ENCODE data around the gene AIRE. TPM values are rescaled to one million over a fixed set of nuclear protein-coding genes. Genes with fewer than 3 reads are reported as not detected.
"Not testable (repeated sequence)": the region's sequence is repeated elsewhere in the genome, so short reads cannot be mapped to it uniquely, and the experiment has no call there.

Gene AIRE
- total RNA-seq, 1 experiment from 2014 or later = not detected

GRCh38 chr21:44337941-44338895 lies 52.5 kb downstream of the AIRE start:
- in situ Hi-C loops (cut with HindIII; ENCODE audit: low pct_unique_long_range_greater_than_20kb, low sequenced_read_pairs) = no loop called here
- peak; percentile 90 for DNase-seq (ENCODE audit: low read depth, low spot score)

DNA sequence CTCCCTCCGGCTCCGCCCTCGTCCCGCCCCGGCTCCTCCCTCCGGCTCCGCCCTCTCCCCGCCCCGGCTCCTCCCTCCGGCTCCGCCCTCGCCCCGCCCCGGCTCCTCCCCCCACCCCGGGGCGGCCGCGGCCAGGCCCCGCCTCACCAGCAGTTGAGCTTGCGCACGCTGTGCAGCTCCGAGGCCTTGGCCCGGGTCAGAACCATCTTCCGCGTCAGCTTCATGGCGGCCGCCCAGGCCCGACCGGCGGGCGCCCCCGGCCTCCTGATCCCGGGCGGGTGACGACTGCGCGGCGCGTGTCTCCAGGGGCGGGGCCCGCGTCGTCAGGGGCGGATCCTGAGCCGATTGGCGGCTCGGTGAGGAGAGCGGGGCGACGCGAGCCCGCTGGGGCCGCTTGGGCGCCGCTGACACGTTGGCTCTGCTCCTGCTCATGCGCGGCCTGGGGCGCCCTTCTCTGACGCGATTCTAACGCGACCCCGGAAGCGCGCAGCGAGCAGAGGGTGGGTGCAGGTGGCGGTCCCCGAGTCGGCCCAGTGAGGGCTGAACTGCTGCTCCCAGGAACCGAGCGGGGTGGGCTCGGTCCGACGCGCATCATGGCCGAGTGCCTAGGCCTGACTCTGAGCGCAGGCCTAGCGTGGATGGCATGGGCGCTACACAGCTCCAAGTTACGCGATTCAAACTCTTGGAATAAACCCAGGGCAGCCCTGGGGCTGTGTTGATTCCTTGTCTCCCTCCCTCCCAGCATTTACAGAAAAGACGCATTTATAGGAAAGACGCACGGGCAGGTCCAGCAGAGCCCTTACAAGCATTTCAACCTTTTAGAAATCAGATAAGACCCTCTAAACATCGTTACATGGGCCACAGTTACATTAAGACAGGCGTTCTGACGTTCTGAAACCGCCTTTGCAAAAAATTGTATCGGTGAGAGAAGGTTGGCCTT lies 53.6 kb downstream of the AIRE start, which contains the start of gene CFAP410:
TSS of gene CFAP410 (minus strand) at position 420 of the 940 bp plus-strand sequence. CDS start at position 224, 196 bp downstream.
- in situ Hi-C loops (cut with HindIII; ENCODE audit: low pct_unique_long_range_greater_than_20kb, low sequenced_read_pairs) = no loop called here
- DNase-seq (ENCODE audit: low read depth, low spot score) = peak; percentile 91

DNA sequence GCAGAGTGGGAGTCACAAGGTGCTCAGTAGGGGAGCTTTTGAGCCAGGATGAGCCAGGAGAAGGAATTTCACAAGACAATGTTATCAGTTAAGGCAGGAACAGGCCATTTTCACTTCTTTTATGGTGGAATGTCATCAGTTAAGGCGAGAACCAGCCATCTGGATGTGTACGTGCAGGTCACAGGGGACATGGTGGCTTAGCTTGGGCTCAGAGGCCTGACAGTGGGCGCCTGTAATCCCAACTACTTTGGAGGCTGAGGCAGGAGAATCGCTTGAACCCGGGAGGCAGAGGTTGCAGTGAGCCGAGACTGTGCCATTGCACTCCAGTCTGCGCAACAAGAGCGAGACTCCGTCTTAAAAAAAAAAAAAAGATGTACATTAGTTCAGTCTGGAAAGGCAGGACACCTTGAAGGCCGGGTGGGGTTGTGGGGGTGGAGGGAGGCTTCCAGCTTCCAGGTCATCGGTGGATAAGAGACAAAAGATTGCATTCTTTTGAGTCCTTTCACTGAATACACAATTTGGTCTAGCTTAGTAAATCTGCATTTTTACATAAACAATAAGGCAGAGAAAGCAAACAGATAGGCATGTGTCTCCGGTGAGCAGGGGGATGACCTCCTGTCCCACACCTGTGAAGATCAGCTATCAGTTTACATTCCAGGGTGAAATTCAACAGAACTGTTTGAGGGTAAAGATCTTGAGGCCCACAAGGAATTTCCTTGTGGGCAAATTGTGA lies 56.2 kb downstream of the AIRE start:
- DNase-seq (ENCODE audit: low read depth, low spot score); in situ Hi-C loops (cut with HindIII; ENCODE audit: low pct_unique_long_range_greater_than_20kb, low sequenced_read_pairs): not testable (repeated sequence)

GRCh38 chr21:44342981-44343380 lies 57.3 kb downstream of the AIRE start:
- DNase-seq (ENCODE audit: low read depth, low spot score); in situ Hi-C loops (cut with HindIII; ENCODE audit: low pct_unique_long_range_greater_than_20kb, low sequenced_read_pairs): not testable (repeated sequence)

GRCh38 chr21:44344541-44345183 lies 59.0 kb downstream of the AIRE start:
- in situ Hi-C loops (cut with HindIII; ENCODE audit: low pct_unique_long_range_greater_than_20kb, low sequenced_read_pairs) = no loop called here
- DNase-seq (ENCODE audit: low read depth, low spot score) = no peak

GRCh38 chr21:44345495-44345894 lies 59.8 kb downstream of the AIRE start:
- in situ Hi-C loops (cut with HindIII; ENCODE audit: low pct_unique_long_range_greater_than_20kb, low sequenced_read_pairs) = no loop called here
- no peak for DNase-seq (ENCODE audit: low read depth, low spot score)

DNA sequence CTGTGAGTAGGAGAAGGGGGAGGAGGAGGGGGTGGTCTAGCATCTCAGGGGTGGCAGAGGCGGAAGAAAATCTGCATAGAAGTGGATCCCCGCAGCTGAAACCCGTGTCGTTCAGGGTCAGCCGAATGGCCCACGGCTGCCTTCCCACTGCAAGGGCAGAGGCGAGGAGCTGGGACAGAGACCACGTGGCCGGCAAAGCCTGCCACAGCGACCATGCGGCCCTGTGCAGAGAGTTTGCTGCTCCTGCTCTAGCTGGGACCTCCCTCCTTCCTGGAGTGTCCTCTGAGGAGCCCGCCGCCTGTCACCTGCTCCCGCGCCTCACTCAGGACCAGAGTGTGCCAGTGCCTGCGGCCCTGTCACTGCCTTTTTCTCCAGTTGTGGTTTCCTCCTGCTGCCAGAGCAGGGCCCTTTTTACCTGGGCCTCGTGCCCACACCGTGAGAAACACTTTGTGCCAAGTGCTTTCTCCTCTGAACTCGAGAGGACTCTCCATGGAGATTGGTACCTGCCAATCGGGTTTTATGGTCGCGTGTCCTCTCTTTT lies 62.3 kb downstream of the AIRE start:
- in situ Hi-C loops (cut with HindIII; ENCODE audit: low pct_unique_long_range_greater_than_20kb, low sequenced_read_pairs) = no loop called here
- no peak for DNase-seq (ENCODE audit: low read depth, low spot score)

Small RNA genes lying within 50 kb of the gene (small RNA-seq; reads per million reads assigned to genes)
- gene AP001059.3 = 0 reads per million in 2 experiments

Other genes with a start within 250 kb of the AIRE start
- gene PWP2, start 178.5 kb upstream of the AIRE start, total RNA-seq (2014; rRNA removed; shearing (Covaris generic)) = 28.2 and 34.0 TPM in 2 replicates
- gene GATD3, start 152.2 kb upstream of the AIRE start, total RNA-seq (2014; rRNA removed; shearing (Covaris generic)) = 30.8 and 39.1 TPM in 2 replicates
- 0.05 and 0.29 TPM in 2 replicates for gene ICOSLG, start 44.9 kb upstream of the AIRE start, total RNA-seq (2014; rRNA removed; shearing (Covaris generic))
- gene DNMT3L, start 24.0 kb upstream of the AIRE start, total RNA-seq (2014; rRNA removed; shearing (Covaris generic)) = not detected in 2 replicates
- gene PFKL, start 14.2 kb downstream of the AIRE start, total RNA-seq (2014; rRNA removed; shearing (Covaris generic)) = 81.4 and 82.0 TPM in 2 replicates
- gene CFAP410, start 53.5 kb downstream of the AIRE start, total RNA-seq (2014; rRNA removed; shearing (Covaris generic)) = 5.0 and 11.0 TPM in 2 replicates
- gene TRPM2, start 67.7 kb downstream of the AIRE start, total RNA-seq (2014; rRNA removed; shearing (Covaris generic)) = 0.21 and 0.37 TPM in 2 replicates
- 1.5 TPM in 2 replicates for gene LRRC3, start 169.6 kb downstream of the AIRE start, total RNA-seq (2014; rRNA removed; shearing (Covaris generic))